Measurements from ENCODE around the gene POTEB3. TPM values are rescaled to one million over a fixed set of nuclear protein-coding genes. Genes with fewer than 3 reads are reported as not detected.
"Not testable (repeated sequence)": the region's sequence is repeated elsewhere in the genome, so short reads cannot be mapped to it uniquely, and the experiment has no call there.

POTEB3 gene
- polyA plus RNA-seq, 1 experiment, result not detected

DNA sequence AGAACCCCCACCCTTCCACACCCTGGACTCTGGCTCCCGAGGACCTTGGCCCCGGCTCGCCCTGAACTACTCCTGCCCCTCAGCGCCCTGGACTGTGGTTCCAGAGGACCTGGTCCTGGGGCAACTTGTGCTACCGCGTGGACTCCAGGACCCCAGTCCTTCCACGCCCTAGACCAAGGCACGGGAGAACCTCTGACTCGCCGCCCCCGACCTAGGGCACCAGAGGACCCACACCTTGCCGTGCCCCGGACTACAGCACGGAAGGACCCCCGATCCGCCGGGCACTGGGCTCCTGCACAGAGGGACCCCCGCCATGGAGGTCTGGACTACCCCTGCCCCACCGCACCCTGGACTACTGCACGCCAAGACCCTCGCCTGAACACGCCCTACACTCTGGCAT lies 71.7 kb downstream of the POTEB3 start:
- H3K27me3 ChIP-seq (ENCODE audit: control insufficient read depth, insufficient read depth, low read length); H3K36me3 ChIP-seq (ENCODE audit: control insufficient read depth, insufficient read depth, low read length); DNase-seq (ENCODE audit: low read depth); CTCF ChIA-PET; POLR2A ChIA-PET; H3K4me3 ChIP-seq (ENCODE audit: low read depth, low read length): not testable (repeated sequence)

Small RNAs within 50 kb of the gene (small RNA-seq; reads per million reads assigned to genes)
- gene GRAMD4P6 (ENCODE audit: insufficient read length, low read depth, low replicate concordance) (not detected), gene MIR3118-3 (ENCODE audit: insufficient read length, low read depth, low replicate concordance) (not detected), gene RF00026 (ENCODE audit: insufficient read length, low read depth, low replicate concordance) (not detected)
